GM23338 (cell line): ENCODE results near the gene SDR42E1. TPM values are rescaled to one million over a fixed set of nuclear protein-coding genes. Genes with fewer than 3 reads are reported as not detected.

Experiments
- ATAC-seq: fragments of 200-7000 bp; cut with Tn5 transposase; 3 replicates; pipeline ENCODE4 v1.9.1; 2020
- DNase-seq: peaks from one replicate; pipeline ENCODE4 v3.0.0-alpha.2; 2015; ENCODE audit warnings: low spot score
- H2AFZ ChIP-seq: fragments of 200-600 bp; sonication (generic); 2 replicates; pipeline ENCODE4 v1.8.0; 2016; ENCODE audit warnings: antibody characterized with exemption, mild to moderate bottlenecking, moderate library complexity
- H3F3A ChIP-seq: fragments of 200-600 bp; sonication (generic); replicated peaks from 2 replicates; pipeline ENCODE4 v1.8.0; 2017; ENCODE audit warnings: antibody characterized with exemption, mixed run types, low read depth
- H3K27ac ChIP-seq: fragments of 200-600 bp; sonication (generic); 2 replicates; pipeline ENCODE4 v1.6.1; 2016; ENCODE audit warnings: low read depth
- H3K27me3 ChIP-seq: fragments of 200-600 bp; sonication (generic); 2 replicates; pipeline ENCODE4 v1.8.0; 2016; ENCODE audit warnings: mild to moderate bottlenecking, mixed run types, moderate library complexity; ENCODE audit not compliant: insufficient read depth
- H3K36me3 ChIP-seq: fragments of 200-600 bp; sonication (generic); 2 replicates; pipeline ENCODE4 v1.8.0; 2016; ENCODE audit warnings: mild to moderate bottlenecking; ENCODE audit not compliant: insufficient read depth
- H3K4me1 ChIP-seq: fragments of 200-600 bp; sonication (generic); 2 replicates; pipeline ENCODE4 v1.8.0; 2016; ENCODE audit warnings: mild to moderate bottlenecking, moderate library complexity; ENCODE audit not compliant: insufficient read depth
- H3K4me2 ChIP-seq: fragments of 200-600 bp; sonication (generic); 2 replicates; pipeline ENCODE4 v1.7.1; 2017; ENCODE audit warnings: mixed run types
- H3K4me3 ChIP-seq: fragments of 200-600 bp; sonication (generic); 2 replicates; pipeline ENCODE4 v1.6.1; 2016; ENCODE audit warnings: mixed run types
- H3K79me2 ChIP-seq: fragments of 200-600 bp; sonication (generic); replicated peaks from 2 replicates; pipeline ENCODE4 v1.8.0; 2017; ENCODE audit warnings: mild to moderate bottlenecking; ENCODE audit not compliant: insufficient read depth
- H3K9me2 ChIP-seq: fragments of 200-600 bp; sonication (generic); 2 replicates; pipeline ENCODE4 v1.8.0; 2017; ENCODE audit not compliant: insufficient read depth
- H4K20me1 ChIP-seq: fragments of 200-600 bp; sonication (generic); replicated peaks from 2 replicates; pipeline ENCODE4 v1.8.0; 2017; ENCODE audit warnings: mild to moderate bottlenecking; ENCODE audit not compliant: insufficient read depth
- H3K27ac Mint-ChIP-seq: 2 replicates; pipeline ENCODE4 v1.8.0; 2020; ENCODE audit warnings: inconsistent platforms, mild to moderate bottlenecking, moderate library complexity, mixed read lengths
- H3K27me3 Mint-ChIP-seq: 3 replicates; pipeline ENCODE4 v1.8.0; 2022; ENCODE audit warnings: low read depth, mild to moderate bottlenecking, moderate library complexity, mixed read lengths, inconsistent platforms; ENCODE audit not compliant: insufficient read depth, poor library complexity
- H3K36me3 Mint-ChIP-seq: 3 replicates; pipeline ENCODE4 v1.8.0; 2021; ENCODE audit warnings: low read depth, mild to moderate bottlenecking, inconsistent platforms, moderate library complexity, mixed read lengths
- H3K4me1 Mint-ChIP-seq: 3 replicates; pipeline ENCODE4 v1.8.0; 2020; ENCODE audit warnings: mild to moderate bottlenecking, inconsistent platforms, mixed read lengths
- H3K4me3 Mint-ChIP-seq: 3 replicates; pipeline ENCODE4 v1.8.0; 2021; ENCODE audit warnings: moderate library complexity, mild to moderate bottlenecking, inconsistent platforms, mixed read lengths
- H3K9me3 Mint-ChIP-seq: 3 replicates; pipeline ENCODE4 v1.8.0; 2020; ENCODE audit warnings: moderate library complexity, mild to moderate bottlenecking, inconsistent platforms, mixed read lengths
- CREB1 ChIP-seq: fragments of 250-450 bp; sonication (Bioruptor Pico); IDR thresholded peaks from 2 replicates; pipeline ENCODE4 v1.5.0; 2020; ENCODE audit warnings: low read depth, mild to moderate bottlenecking, moderate library complexity
- CTCF ChIP-seq, 2 experiments: fragments of 200-600 bp in 1 of 2; sonication (generic) in 1 of 2; conservative IDR thresholded peaks; 2 replicates each; pipeline versions ENCODE4 v1.5.1 to v1.6.1; 2016 to 2017; ENCODE audit warnings: antibody characterized with exemption in 2 of 2, low read depth in 2 of 2, mild to moderate bottlenecking in 2 of 2, moderate library complexity in 1 of 2
- ETS1 ChIP-seq: IDR thresholded peaks from 2 replicates; pipeline ENCODE4 v1.6.1; 2016; ENCODE audit warnings: antibody characterized with exemption
- EZH2 ChIP-seq: fragments of 200-600 bp; sonication (generic); IDR thresholded peaks from one replicate; pipeline ENCODE4 v1.8.0; 2017; ENCODE audit warnings: antibody characterized with exemption, mild to moderate bottlenecking, low read depth; ENCODE audit not compliant: unreplicated experiment
- EZH2phosphoT487 ChIP-seq: fragments of 200-600 bp; sonication (generic); IDR thresholded peaks from one replicate; pipeline ENCODE4 v1.8.1; 2018; ENCODE audit warnings: antibody characterized with exemption; ENCODE audit not compliant: unreplicated experiment
- JUNB ChIP-seq: IDR thresholded peaks from one replicate; pipeline ENCODE4 v1.6.1; 2016; ENCODE audit warnings: antibody characterized with exemption; ENCODE audit not compliant: unreplicated experiment
- NANOG ChIP-seq: IDR thresholded peaks from 2 replicates; pipeline ENCODE4 v1.6.1; 2016; ENCODE audit warnings: antibody characterized with exemption, borderline replicate concordance
- POLR2AphosphoS5 ChIP-seq: IDR thresholded peaks from 2 replicates; pipeline ENCODE4 v1.6.1; 2016; ENCODE audit warnings: antibody characterized with exemption, low read depth
- REST ChIP-seq: IDR thresholded peaks from one replicate; pipeline ENCODE4 v1.6.1; 2018; ENCODE audit warnings: antibody characterized with exemption; ENCODE audit not compliant: unreplicated experiment
- STAT1 ChIP-seq: IDR thresholded peaks from one replicate; pipeline ENCODE4 v1.6.1; 2016; ENCODE audit warnings: antibody characterized with exemption; ENCODE audit not compliant: unreplicated experiment
- ZNF114 ChIP-seq: fragments of 250-450 bp; sonication (Bioruptor Pico); IDR thresholded peaks from 2 replicates; pipeline ENCODE4 v1.5.0; 2020; ENCODE audit warnings: mild to moderate bottlenecking, moderate library complexity
- ZNF331 ChIP-seq: fragments of 250-450 bp; sonication (Bioruptor Pico); IDR thresholded peaks from 2 replicates; pipeline ENCODE4 v1.5.0; 2020; ENCODE audit warnings: low read depth, mild to moderate bottlenecking, moderate library complexity
- polyA plus RNA-seq: library from polyadenylated mRNA; unstranded; fragments of >200 nt; fragmentation: Nextera tagmentation; extraction: Ambion mirVana; gene quantifications from 2 replicates; pipeline ENCODE4 v1.2.1, GENCODE V29; 2016
- total RNA-seq: library from RNA; depleted of rRNA; stranded (reverse); fragments of >200 nt; shearing (Covaris generic); gene quantifications from 2 replicates; pipeline ENCODE4 v1.2.3, GENCODE V29; 2014
- TF ChIP-seq, protein P1 (sequence below): fragments of 250-450 bp; sonication (Bioruptor Pico); IDR thresholded peaks from 2 replicates; pipeline ENCODE4 v1.5.0; 2020; ENCODE audit warnings: mild to moderate bottlenecking, moderate library complexity

SDR42E1 gene
- total and polyA plus RNA-seq, 2 experiments from 2014 or later, result 0.03 TPM; not detected in 1

DNA sequence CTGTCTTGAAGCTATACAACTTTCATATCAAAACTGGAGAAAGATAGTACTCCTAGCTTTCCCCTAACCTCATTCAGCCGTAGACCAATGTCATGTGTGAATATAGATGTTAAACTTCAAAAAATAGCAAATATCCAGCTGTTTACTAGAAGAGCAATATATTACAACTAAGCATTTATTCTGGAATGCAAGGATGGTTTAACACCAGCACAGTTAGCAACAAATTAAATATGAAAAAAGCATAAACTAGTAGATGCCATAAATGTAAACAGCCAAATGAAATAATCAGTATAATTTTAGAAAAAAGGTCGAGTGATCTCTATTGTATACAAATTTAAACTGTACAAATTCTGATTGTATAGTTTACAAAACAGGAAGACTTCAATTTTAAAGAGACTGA is 59.7 kb downstream of the SDR42E1 start (continued):
- TF ChIP-seq, protein P1, sequence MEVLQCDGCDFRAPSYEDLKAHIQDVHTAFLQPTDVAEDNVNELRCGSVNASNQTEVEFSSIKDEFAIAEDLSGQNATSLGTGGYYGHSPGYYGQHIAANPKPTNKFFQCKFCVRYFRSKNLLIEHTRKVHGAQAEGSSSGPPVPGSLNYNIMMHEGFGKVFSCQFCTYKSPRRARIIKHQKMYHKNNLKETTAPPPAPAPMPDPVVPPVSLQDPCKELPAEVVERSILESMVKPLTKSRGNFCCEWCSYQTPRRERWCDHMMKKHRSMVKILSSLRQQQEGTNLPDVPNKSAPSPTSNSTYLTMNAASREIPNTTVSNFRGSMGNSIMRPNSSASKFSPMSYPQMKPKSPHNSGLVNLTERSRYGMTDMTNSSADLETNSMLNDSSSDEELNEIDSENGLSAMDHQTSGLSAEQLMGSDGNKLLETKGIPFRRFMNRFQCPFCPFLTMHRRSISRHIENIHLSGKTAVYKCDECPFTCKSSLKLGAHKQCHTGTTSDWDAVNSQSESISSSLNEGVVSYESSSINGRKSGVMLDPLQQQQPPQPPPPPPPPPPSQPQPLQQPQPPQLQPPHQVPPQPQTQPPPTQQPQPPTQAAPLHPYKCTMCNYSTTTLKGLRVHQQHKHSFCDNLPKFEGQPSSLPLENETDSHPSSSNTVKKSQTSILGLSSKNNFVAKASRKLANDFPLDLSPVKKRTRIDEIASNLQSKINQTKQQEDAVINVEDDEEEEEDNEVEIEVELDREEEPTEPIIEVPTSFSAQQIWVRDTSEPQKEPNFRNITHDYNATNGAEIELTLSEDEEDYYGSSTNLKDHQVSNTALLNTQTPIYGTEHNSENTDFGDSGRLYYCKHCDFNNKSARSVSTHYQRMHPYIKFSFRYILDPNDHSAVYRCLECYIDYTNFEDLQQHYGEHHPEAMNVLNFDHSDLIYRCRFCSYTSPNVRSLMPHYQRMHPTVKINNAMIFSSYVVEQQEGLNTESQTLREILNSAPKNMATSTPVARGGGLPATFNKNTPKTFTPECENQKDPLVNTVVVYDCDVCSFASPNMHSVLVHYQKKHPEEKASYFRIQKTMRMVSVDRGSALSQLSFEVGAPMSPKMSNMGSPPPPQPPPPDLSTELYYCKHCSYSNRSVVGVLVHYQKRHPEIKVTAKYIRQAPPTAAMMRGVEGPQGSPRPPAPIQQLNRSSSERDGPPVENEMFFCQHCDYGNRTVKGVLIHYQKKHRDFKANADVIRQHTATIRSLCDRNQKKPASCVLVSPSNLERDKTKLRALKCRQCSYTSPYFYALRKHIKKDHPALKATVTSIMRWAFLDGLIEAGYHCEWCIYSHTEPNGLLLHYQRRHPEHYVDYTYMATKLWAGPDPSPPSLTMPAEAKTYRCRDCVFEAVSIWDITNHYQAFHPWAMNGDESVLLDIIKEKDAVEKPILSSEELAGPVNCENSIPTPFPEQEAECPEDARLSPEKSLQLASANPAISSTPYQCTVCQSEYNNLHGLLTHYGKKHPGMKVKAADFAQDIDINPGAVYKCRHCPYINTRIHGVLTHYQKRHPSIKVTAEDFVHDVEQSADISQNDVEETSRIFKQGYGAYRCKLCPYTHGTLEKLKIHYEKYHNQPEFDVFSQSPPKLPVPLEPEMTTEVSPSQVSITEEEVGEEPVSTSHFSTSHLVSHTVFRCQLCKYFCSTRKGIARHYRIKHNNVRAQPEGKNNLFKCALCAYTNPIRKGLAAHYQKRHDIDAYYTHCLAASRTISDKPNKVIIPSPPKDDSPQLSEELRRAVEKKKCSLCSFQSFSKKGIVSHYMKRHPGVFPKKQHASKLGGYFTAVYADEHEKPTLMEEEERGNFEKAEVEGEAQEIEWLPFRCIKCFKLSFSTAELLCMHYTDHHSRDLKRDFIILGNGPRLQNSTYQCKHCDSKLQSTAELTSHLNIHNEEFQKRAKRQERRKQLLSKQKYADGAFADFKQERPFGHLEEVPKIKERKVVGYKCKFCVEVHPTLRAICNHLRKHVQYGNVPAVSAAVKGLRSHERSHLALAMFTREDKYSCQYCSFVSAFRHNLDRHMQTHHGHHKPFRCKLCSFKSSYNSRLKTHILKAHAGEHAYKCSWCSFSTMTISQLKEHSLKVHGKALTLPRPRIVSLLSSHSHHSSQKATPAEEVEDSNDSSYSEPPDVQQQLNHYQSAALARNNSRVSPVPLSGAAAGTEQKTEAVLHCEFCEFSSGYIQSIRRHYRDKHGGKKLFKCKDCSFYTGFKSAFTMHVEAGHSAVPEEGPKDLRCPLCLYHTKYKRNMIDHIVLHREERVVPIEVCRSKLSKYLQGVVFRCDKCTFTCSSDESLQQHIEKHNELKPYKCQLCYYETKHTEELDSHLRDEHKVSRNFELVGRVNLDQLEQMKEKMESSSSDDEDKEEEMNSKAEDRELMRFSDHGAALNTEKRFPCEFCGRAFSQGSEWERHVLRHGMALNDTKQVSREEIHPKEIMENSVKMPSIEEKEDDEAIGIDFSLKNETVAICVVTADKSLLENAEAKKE (CRISPR knock-in tag), result no peak
- TF ChIP-seq CREB1 (CRISPR knock-in tag) (no peak), NANOG (no peak), REST (no peak), ZNF331 (no peak)

- Histone ChIP-seq H3F3A (no peaks in the 10 kb centered on the region), H4K20me1 (no peaks in the 10 kb centered on the region), H3K27me3 (no peaks in the 10 kb centered on the region), H3K79me2 (no peaks in the 10 kb centered on the region), H3K4me1 (peaks cover 26% of the 10 kb centered on the region), H3K9me2 (no peaks in the 10 kb centered on the region), H2AFZ (no peak overlapping the region), H3K36me3 (no peaks in the 10 kb centered on the region), H3K27ac (no peak overlapping the region), H3K4me3 (no peak overlapping the region), H3K4me2 (no peak overlapping the region)
- Mint-ChIP-seq H3K4me3 (no peak overlapping the region), H3K27ac (no peak overlapping the region), H3K4me1 (peaks cover 30% of the 10 kb centered on the region), H3K9me3 (no peaks in the 10 kb centered on the region; the same call in 2 of the 3 replicates), H3K36me3 (no peaks in the 10 kb centered on the region), H3K27me3 (peaks cover 3% of the 10 kb centered on the region)
- ATAC-seq (no peak), DNase-seq (no peak)
- TF ChIP-seq STAT1 (no peak), EZH2phosphoT487 (no peak), EZH2 (no peak), ZNF331 (no peak), JUNB (no peak), CTCF (conservative IDR thresholded peaks at IDR 0.05; ENCODE audit: low read depth in 2 of 2) (no peak), ETS1 (no peak), POLR2AphosphoS5 (no peak), ZNF114 (CRISPR knock-in tag) (no peak)
Measured at GRCh38 chr16:81946206-81946605, 65.1 kb downstream of the SDR42E1 start.
